T-helper 17 cell (primary cell): ENCODE results near the gene RAI14. TPM values are rescaled to one million over a fixed set of nuclear protein-coding genes. Genes with fewer than 3 reads are reported as not detected.
"Not testable (repeated sequence)": the region's sequence is repeated elsewhere in the genome, so short reads cannot be mapped to it uniquely, and the experiment has no call there.

Source experiments
- ATAC-seq: fragments of 150-1000 bp; cut with Tn5 transposase; 2 replicates; pipeline ENCODE4 v1.10.0; 2021; ENCODE audit warnings: mild to moderate bottlenecking, moderate library complexity
- DNase-seq, 3 donors: peaks; one replicate each; pipeline versions ENCODE4 v3.0.0 to v3.0.0-alpha.2; 2020 to 2021
- H3K9me3 ChIP-seq: one replicate; pipeline ENCODE4 v1.7.0; 2013; ENCODE audit warnings: low read length, mild to moderate bottlenecking; ENCODE audit not compliant: control insufficient read depth, poor library complexity, severe bottlenecking
- H3K27ac Mint-ChIP-seq: one replicate; pipeline ENCODE4 v1.8.0; 2022; ENCODE audit warnings: mild to moderate bottlenecking, moderate library complexity, mixed read lengths
- H3K27me3 Mint-ChIP-seq: one replicate; pipeline ENCODE4 v1.8.0; 2022; ENCODE audit warnings: mixed read lengths
- H3K36me3 Mint-ChIP-seq: one replicate; pipeline ENCODE4 v1.8.0; 2022; ENCODE audit warnings: low read depth, mixed read lengths
- H3K4me1 Mint-ChIP-seq: one replicate; pipeline ENCODE4 v1.8.0; 2022; ENCODE audit warnings: mild to moderate bottlenecking, mixed read lengths
- H3K4me3 Mint-ChIP-seq: one replicate; pipeline ENCODE4 v1.8.0; 2022; ENCODE audit warnings: mild to moderate bottlenecking, moderate library complexity, mixed read lengths
- total RNA-seq, 4 donors: library from RNA in 2 of 4; stranded (reverse) in 2 of 4; gene quantifications; one replicate each; pipeline ENCODE4 v1.2.3 and lab custom pipeline; 2022 to 2026

RAI14 gene
- total RNA-seq, 2 donors from 2014 or later, result 2.0 to 3.1 TPM

DNA sequence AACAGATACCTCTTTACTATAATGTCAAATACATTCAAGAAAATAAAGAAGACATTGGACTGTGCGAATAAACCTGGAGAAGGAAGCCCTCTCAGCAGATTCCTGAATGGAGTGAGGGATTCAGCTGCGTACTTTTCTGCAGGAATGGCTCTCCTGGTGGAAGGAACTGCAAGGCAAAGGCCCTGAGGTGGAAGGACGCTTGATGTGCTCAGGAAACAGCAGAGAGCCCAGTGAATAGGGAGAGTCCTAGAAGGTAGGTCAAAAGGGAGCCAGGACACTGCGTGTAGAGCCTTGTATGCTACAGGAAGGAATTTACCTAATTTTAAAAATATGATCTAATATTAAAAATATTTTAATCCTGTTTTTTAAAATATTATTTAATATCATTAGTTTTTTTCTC lies 114.4 kb downstream of the RAI14 start:
- Mint-ChIP-seq H3K4me1 (no peaks in the 10 kb centered on the region), H3K27me3 (peaks cover 7% of the 10 kb centered on the region), H3K36me3 (no peaks in the 10 kb centered on the region), H3K27ac (no peak overlapping the region), H3K4me3 (no peak overlapping the region)
- no peaks in the 10 kb centered on the region for H3K9me3 ChIP-seq
- ATAC-seq (no peak), DNase-seq (no peak)

DNA sequence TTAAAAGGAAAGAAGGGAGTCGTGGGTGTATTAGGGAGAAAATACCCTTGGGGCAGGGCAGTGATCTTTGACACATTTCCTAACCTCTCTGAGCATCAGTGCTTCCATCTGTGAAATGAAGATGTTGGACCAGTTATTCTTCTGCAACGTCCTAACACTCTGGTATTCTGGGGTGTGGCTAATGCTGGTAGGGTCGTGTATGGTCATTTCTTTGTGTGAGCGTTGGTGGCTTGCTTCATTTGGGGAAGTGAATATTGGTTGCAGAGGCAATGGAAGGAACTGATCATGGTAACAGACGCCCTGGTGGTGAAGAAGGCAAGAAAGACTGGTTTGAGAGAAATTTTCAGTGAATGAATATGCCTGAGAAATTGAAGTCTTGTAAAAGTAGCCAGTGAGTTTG lies 114.9 kb downstream of the RAI14 start:
- no peaks in the 10 kb centered on the region for H3K4me1 Mint-ChIP-seq

DNA sequence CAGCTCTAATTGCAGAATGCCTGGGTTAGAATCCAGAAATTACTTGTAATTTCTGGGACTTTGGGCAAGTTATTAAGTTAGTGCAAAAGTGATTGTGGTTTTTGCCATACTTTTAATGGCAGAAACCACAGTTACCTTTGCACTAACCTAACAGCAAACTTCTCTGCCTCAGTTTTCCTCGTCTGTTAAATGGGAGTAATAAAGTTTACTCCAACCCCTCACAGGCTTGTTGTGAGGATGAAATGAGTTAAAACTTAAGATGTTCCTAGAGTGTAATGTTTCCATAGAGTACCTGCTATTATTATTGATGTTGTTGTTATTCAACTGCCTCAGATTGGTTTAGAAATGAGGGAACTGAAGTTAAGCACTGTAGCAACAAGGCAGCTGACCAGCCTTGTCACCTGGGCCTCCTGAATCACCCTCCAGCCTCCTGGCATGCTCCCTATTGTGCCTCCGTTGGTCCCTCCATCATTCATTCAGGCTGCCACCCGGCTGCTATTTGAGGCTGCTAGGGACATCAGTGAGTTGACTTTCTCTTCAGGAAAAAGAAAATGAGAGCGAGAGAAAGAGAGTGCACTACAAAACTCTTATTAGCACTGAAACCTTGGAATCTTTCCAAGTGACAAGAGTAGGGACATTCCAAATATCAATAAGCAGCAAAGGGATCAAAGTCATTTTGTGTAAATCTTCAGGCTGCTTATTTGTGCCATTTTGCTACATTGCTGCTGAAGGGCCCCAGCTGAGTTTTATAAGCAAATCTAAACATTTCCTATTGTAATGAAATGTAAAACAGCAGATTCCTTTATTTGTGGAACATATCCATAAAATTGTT lies 116.4 kb downstream of the RAI14 start:
- ATAC-seq (no peak), DNase-seq (no peak)
- no peaks in the 10 kb centered on the region for H3K4me1 Mint-ChIP-seq
- no peak overlapping the region for H3K27ac Mint-ChIP-seq
- no peaks in the 10 kb centered on the region for H3K36me3 Mint-ChIP-seq
- H3K27me3 Mint-ChIP-seq, result peaks cover 7% of the 10 kb centered on the region
- H3K4me3 Mint-ChIP-seq, result no peak overlapping the region
- H3K9me3 ChIP-seq, result no peaks in the 10 kb centered on the region

More for the DNA sequence above, 114.9 kb downstream of the RAI14 start:
- H3K4me3 Mint-ChIP-seq, result no peak overlapping the region
- H3K36me3 Mint-ChIP-seq, result no peaks in the 10 kb centered on the region
- DNase-seq, result no peak
- H3K27me3 Mint-ChIP-seq, result peaks cover 7% of the 10 kb centered on the region
- no peak for ATAC-seq
- H3K9me3 ChIP-seq, result no peaks in the 10 kb centered on the region
- H3K27ac Mint-ChIP-seq, result no peak overlapping the region

DNA sequence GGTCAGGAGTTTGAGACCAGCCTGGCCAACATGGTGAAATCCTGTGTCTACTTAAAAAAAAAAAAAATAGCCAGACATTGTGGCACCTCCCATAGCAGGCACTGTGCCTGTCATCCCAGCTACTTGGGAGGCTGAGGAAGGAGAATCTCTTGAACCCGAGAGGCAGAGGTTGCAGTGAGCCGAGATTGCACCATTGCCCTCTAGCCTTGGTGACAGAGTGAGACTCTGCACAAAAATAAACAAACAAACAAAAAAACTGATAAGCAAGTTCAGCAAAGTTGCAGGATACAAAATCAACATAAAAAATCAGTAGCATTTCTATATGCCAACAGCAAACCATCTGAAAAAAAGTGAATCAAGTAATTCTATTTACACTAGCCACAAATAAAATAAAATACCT lies 118.0 kb downstream of the RAI14 start:
- DNase-seq, result no peak
- Mint-ChIP-seq H3K4me3 (no peak overlapping the region), H3K36me3 (no peaks in the 10 kb centered on the region), H3K27ac (no peak overlapping the region), H3K27me3 (peaks cover 7% of the 10 kb centered on the region), H3K4me1 (no peaks in the 10 kb centered on the region)
- no peaks in the 10 kb centered on the region for H3K9me3 ChIP-seq
- ATAC-seq, result no peak

DNA sequence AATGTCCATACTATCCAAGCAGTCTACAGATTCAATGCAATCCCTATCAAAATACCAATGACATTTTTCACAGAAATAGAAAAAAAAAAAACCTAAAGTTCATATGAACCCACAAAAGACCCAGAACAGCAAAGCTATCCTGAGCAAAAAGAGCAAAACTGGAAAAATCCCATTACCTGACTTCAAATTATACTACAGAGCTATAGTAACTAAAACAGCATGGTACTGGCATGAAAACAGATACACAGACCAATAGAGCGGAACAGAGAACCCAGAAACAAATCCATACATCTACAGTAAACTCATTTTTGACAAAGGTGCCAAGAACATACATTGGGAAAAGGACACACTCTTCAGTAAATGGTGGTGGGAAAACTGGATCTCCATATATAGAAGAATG lies 118.5 kb downstream of the RAI14 start:
- not testable (repeated sequence) for H3K36me3 Mint-ChIP-seq, H3K9me3 ChIP-seq, H3K4me3 Mint-ChIP-seq, H3K27ac Mint-ChIP-seq, H3K4me1 Mint-ChIP-seq, H3K27me3 Mint-ChIP-seq, ATAC-seq, DNase-seq

GRCh38 chr5:34775886-34776285 lies 119.8 kb downstream of the RAI14 start:
- no peak for ATAC-seq
- H3K27me3 Mint-ChIP-seq, result no peaks in the 10 kb centered on the region
- H3K36me3 Mint-ChIP-seq, result no peaks in the 10 kb centered on the region

DNA sequence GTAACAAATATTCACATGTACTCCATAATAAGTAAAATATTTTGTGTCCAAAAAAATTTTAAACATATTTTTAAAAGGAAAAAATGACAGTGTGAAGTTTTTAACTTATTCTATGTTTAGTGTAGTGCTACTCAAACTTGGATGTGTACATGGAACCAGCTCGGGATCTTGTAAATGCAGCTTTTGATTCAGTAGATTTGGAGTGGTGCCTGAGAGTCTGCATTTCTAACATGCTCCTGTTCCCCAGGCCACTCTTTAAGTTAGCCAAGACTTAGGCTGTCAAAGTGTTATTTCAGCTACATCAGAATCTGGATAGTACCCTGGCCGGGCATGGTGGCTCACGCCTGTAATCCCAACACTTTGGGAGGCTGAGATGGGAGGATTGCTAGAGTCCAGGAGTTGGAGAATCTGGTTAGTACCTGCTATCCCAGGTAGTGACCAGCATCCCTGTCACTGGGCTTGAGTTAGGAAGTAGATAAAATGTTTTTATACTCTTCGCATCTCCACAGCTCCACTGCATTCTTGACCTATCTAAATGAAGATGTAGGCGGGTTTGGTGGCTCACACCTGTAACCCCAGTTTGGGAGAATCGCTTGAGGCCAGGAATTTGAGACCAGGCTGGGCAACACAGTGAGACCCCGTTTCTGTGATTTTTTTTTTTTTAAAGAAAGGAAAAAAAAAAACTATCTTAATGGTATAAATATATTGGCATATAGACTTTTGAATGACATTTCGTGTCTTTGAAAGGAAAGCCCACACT lies 122.1 kb downstream of the RAI14 start:
- Mint-ChIP-seq H3K27me3 (no peaks in the 10 kb centered on the region), H3K4me1 (no peaks in the 10 kb centered on the region), H3K4me3 (no peak overlapping the region), H3K27ac (no peak overlapping the region), H3K36me3 (no peaks in the 10 kb centered on the region)
- ATAC-seq (no peak), DNase-seq (no peak)
- no peaks in the 10 kb centered on the region for H3K9me3 ChIP-seq

More at GRCh38 chr5:34775886-34776285, 119.8 kb downstream of the RAI14 start:
- H3K9me3 ChIP-seq, result no peaks in the 10 kb centered on the region
- no peak overlapping the region for H3K27ac Mint-ChIP-seq
- H3K4me3 Mint-ChIP-seq, result no peak overlapping the region
- no peak for DNase-seq
- no peaks in the 10 kb centered on the region for H3K4me1 Mint-ChIP-seq

- not testable (repeated sequence) for H3K4me3 Mint-ChIP-seq, ATAC-seq, H3K9me3 ChIP-seq, H3K27ac Mint-ChIP-seq, H3K4me1 Mint-ChIP-seq, H3K36me3 Mint-ChIP-seq, DNase-seq, H3K27me3 Mint-ChIP-seq
These were observed 127.8 kb downstream of the RAI14 start for GRCh38 chr5:34783892-34784291.

GRCh38 chr5:34787035-34787434 lies 130.9 kb downstream of the RAI14 start:
- Mint-ChIP-seq H3K4me3 (no peak overlapping the region), H3K36me3 (no peaks in the 10 kb centered on the region), H3K27ac (no peak overlapping the region), H3K27me3 (peaks cover 5% of the 10 kb centered on the region), H3K4me1 (no peaks in the 10 kb centered on the region)
- H3K9me3 ChIP-seq, result no peaks in the 10 kb centered on the region
- DNase-seq (no peak), ATAC-seq (no peak)

- peaks cover 5% of the 10 kb centered on the region for H3K27me3 Mint-ChIP-seq
These were observed 132.9 kb downstream of the RAI14 start for GRCh38 chr5:34789021-34789531.

DNA sequence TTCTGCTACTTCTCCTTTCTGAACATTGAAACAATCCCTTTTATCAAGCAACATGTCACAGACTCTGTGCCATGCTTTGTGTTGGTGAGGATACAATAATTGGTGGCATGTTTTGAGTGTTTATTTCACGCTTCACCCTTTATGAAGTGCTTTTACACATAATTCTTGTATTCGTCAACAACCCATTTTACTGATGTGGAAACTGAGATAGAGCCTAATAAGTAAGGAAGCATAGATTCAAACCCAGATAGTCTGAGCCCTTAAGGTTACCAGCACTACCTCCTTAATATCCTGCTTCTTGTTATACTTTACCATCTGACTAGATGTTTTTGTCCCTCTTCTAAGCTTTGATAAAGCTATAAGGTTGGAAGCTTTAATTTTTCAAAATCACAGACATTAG lies 133.5 kb downstream of the RAI14 start:
- Mint-ChIP-seq H3K4me1 (no peaks in the 10 kb centered on the region), H3K4me3 (no peak overlapping the region), H3K27ac (no peak overlapping the region), H3K27me3 (peaks cover 5% of the 10 kb centered on the region), H3K36me3 (no peaks in the 10 kb centered on the region)
- no peaks in the 10 kb centered on the region for H3K9me3 ChIP-seq
- no peak for ATAC-seq
- DNase-seq, result no peak

More at GRCh38 chr5:34789021-34789531, 132.9 kb downstream of the RAI14 start:
- ATAC-seq (no peak), DNase-seq (no peak)
- Mint-ChIP-seq H3K36me3 (no peaks in the 10 kb centered on the region), H3K27ac (no peak overlapping the region), H3K4me3 (no peak overlapping the region), H3K4me1 (no peaks in the 10 kb centered on the region)
- H3K9me3 ChIP-seq, result no peaks in the 10 kb centered on the region

GRCh38 chr5:34790069-34790468 lies 133.9 kb downstream of the RAI14 start:
- no peaks in the 10 kb centered on the region for H3K36me3 Mint-ChIP-seq
- H3K4me3 Mint-ChIP-seq, result no peak overlapping the region
- ATAC-seq (no peak), DNase-seq (no peak)
- no peak overlapping the region for H3K27ac Mint-ChIP-seq
- no peaks in the 10 kb centered on the region for H3K4me1 Mint-ChIP-seq
- peaks cover 5% of the 10 kb centered on the region for H3K27me3 Mint-ChIP-seq
- H3K9me3 ChIP-seq, result no peaks in the 10 kb centered on the region

DNA sequence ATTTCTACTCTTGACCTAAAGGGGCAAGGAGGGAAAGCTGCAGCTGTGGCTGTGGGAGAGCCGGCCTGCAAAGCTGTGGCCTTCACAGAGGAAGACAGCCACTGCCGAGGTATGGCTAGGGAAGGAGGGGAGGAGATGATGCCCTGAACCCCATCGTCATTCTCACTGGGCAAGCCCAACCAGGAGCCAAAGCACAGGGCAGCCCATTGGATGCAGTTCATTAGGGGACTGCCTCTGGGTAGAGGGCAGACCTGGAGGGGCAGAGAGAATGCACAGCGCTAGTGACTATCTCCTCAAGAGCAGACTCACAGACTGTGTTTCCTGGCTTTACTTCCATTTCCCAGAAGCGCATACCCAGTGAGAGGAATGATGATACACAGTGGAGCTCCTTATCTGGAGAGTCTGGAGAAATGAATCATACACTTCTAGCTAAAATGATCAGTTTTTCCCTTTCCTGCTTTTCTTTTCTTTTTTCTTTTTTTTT lies 135.7 kb downstream of the RAI14 start:
- DNase-seq (no peak), ATAC-seq (no peak)
- Mint-ChIP-seq H3K27ac (no peak overlapping the region), H3K36me3 (no peaks in the 10 kb centered on the region), H3K27me3 (peaks cover 5% of the 10 kb centered on the region), H3K4me3 (no peak overlapping the region), H3K4me1 (no peaks in the 10 kb centered on the region)
- H3K9me3 ChIP-seq, result no peaks in the 10 kb centered on the region
